GM23338 (cell line): ENCODE data around the gene ARL8B. TPM values are rescaled to one million over a fixed set of nuclear protein-coding genes. Genes with fewer than 3 reads are reported as not detected.
A peak's percentile ranks its signal among the peaks of the same experiment; 100 is the strongest.

ENCODE experiments used
- ATAC-seq: fragments of 200-7000 bp; cut with Tn5 transposase; 3 replicates; pipeline ENCODE4 v1.9.1; 2020
- DNase-seq: peaks from one replicate; pipeline ENCODE4 v3.0.0-alpha.2; 2015; ENCODE audit warnings: low spot score
- H2AFZ ChIP-seq: fragments of 200-600 bp; sonication (generic); 2 replicates; pipeline ENCODE4 v1.8.0; 2016; ENCODE audit warnings: antibody characterized with exemption, mild to moderate bottlenecking, moderate library complexity
- H3F3A ChIP-seq: fragments of 200-600 bp; sonication (generic); replicated peaks from 2 replicates; pipeline ENCODE4 v1.8.0; 2017; ENCODE audit warnings: antibody characterized with exemption, mixed run types, low read depth
- H3K27ac ChIP-seq: fragments of 200-600 bp; sonication (generic); 2 replicates; pipeline ENCODE4 v1.6.1; 2016; ENCODE audit warnings: low read depth
- H3K27me3 ChIP-seq: fragments of 200-600 bp; sonication (generic); 2 replicates; pipeline ENCODE4 v1.8.0; 2016; ENCODE audit warnings: mild to moderate bottlenecking, mixed run types, moderate library complexity; ENCODE audit not compliant: insufficient read depth
- H3K36me3 ChIP-seq: fragments of 200-600 bp; sonication (generic); 2 replicates; pipeline ENCODE4 v1.8.0; 2016; ENCODE audit warnings: mild to moderate bottlenecking; ENCODE audit not compliant: insufficient read depth
- H3K4me1 ChIP-seq: fragments of 200-600 bp; sonication (generic); 2 replicates; pipeline ENCODE4 v1.8.0; 2016; ENCODE audit warnings: mild to moderate bottlenecking, moderate library complexity; ENCODE audit not compliant: insufficient read depth
- H3K4me2 ChIP-seq: fragments of 200-600 bp; sonication (generic); 2 replicates; pipeline ENCODE4 v1.7.1; 2017; ENCODE audit warnings: mixed run types
- H3K4me3 ChIP-seq: fragments of 200-600 bp; sonication (generic); 2 replicates; pipeline ENCODE4 v1.6.1; 2016; ENCODE audit warnings: mixed run types
- H3K79me2 ChIP-seq: fragments of 200-600 bp; sonication (generic); replicated peaks from 2 replicates; pipeline ENCODE4 v1.8.0; 2017; ENCODE audit warnings: mild to moderate bottlenecking; ENCODE audit not compliant: insufficient read depth
- H3K9me2 ChIP-seq: fragments of 200-600 bp; sonication (generic); 2 replicates; pipeline ENCODE4 v1.8.0; 2017; ENCODE audit not compliant: insufficient read depth
- H4K20me1 ChIP-seq: fragments of 200-600 bp; sonication (generic); replicated peaks from 2 replicates; pipeline ENCODE4 v1.8.0; 2017; ENCODE audit warnings: mild to moderate bottlenecking; ENCODE audit not compliant: insufficient read depth
- H3K27ac Mint-ChIP-seq: 2 replicates; pipeline ENCODE4 v1.8.0; 2020; ENCODE audit warnings: inconsistent platforms, mild to moderate bottlenecking, moderate library complexity, mixed read lengths
- H3K27me3 Mint-ChIP-seq: 3 replicates; pipeline ENCODE4 v1.8.0; 2022; ENCODE audit warnings: low read depth, mild to moderate bottlenecking, moderate library complexity, mixed read lengths, inconsistent platforms; ENCODE audit not compliant: insufficient read depth, poor library complexity
- H3K36me3 Mint-ChIP-seq: 3 replicates; pipeline ENCODE4 v1.8.0; 2021; ENCODE audit warnings: low read depth, mild to moderate bottlenecking, inconsistent platforms, moderate library complexity, mixed read lengths
- H3K4me1 Mint-ChIP-seq: 3 replicates; pipeline ENCODE4 v1.8.0; 2020; ENCODE audit warnings: mild to moderate bottlenecking, inconsistent platforms, mixed read lengths
- H3K4me3 Mint-ChIP-seq: 3 replicates; pipeline ENCODE4 v1.8.0; 2021; ENCODE audit warnings: moderate library complexity, mild to moderate bottlenecking, inconsistent platforms, mixed read lengths
- H3K9me3 Mint-ChIP-seq: 3 replicates; pipeline ENCODE4 v1.8.0; 2020; ENCODE audit warnings: moderate library complexity, mild to moderate bottlenecking, inconsistent platforms, mixed read lengths
- CREB1 ChIP-seq: fragments of 250-450 bp; sonication (Bioruptor Pico); IDR thresholded peaks from 2 replicates; pipeline ENCODE4 v1.5.0; 2020; ENCODE audit warnings: low read depth, mild to moderate bottlenecking, moderate library complexity
- CTCF ChIP-seq, 2 experiments: fragments of 200-600 bp in 1 of 2; sonication (generic) in 1 of 2; conservative IDR thresholded peaks; 2 replicates each; pipeline versions ENCODE4 v1.5.1 to v1.6.1; 2016 to 2017; ENCODE audit warnings: antibody characterized with exemption in 2 of 2, low read depth in 2 of 2, mild to moderate bottlenecking in 2 of 2, moderate library complexity in 1 of 2
- EZH2phosphoT487 ChIP-seq: fragments of 200-600 bp; sonication (generic); IDR thresholded peaks from one replicate; pipeline ENCODE4 v1.8.1; 2018; ENCODE audit warnings: antibody characterized with exemption; ENCODE audit not compliant: unreplicated experiment
- JUNB ChIP-seq: IDR thresholded peaks from one replicate; pipeline ENCODE4 v1.6.1; 2016; ENCODE audit warnings: antibody characterized with exemption; ENCODE audit not compliant: unreplicated experiment
- NANOG ChIP-seq: IDR thresholded peaks from 2 replicates; pipeline ENCODE4 v1.6.1; 2016; ENCODE audit warnings: antibody characterized with exemption, borderline replicate concordance
- REST ChIP-seq: IDR thresholded peaks from one replicate; pipeline ENCODE4 v1.6.1; 2018; ENCODE audit warnings: antibody characterized with exemption; ENCODE audit not compliant: unreplicated experiment
- STAT1 ChIP-seq: IDR thresholded peaks from one replicate; pipeline ENCODE4 v1.6.1; 2016; ENCODE audit warnings: antibody characterized with exemption; ENCODE audit not compliant: unreplicated experiment
- ZNF114 ChIP-seq: fragments of 250-450 bp; sonication (Bioruptor Pico); IDR thresholded peaks from 2 replicates; pipeline ENCODE4 v1.5.0; 2020; ENCODE audit warnings: mild to moderate bottlenecking, moderate library complexity
- ZNF331 ChIP-seq: fragments of 250-450 bp; sonication (Bioruptor Pico); IDR thresholded peaks from 2 replicates; pipeline ENCODE4 v1.5.0; 2020; ENCODE audit warnings: low read depth, mild to moderate bottlenecking, moderate library complexity
- polyA plus RNA-seq: library from polyadenylated mRNA; unstranded; fragments of >200 nt; fragmentation: Nextera tagmentation; extraction: Ambion mirVana; gene quantifications from 2 replicates; pipeline ENCODE4 v1.2.1, GENCODE V29; 2016
- total RNA-seq: library from RNA; depleted of rRNA; stranded (reverse); fragments of >200 nt; shearing (Covaris generic); gene quantifications from 2 replicates; pipeline ENCODE4 v1.2.3, GENCODE V29; 2014

Gene ARL8B
- total and polyA plus RNA-seq, 2 experiments from 2014 or later = 25.5 to 40.8 TPM

- Histone ChIP-seq H4K20me1 (no peaks in the 10 kb centered on the region), H3K4me3 (no peak overlapping the region), H3K36me3 (peaks cover 27% of the 10 kb centered on the region), H3K4me1 (peaks cover 10% of the 10 kb centered on the region; the same call in 1 of the 2 replicates), H3K4me2 (peak overlapping the region; percentile 37; the same call in 1 of the 2 replicates), H3K27ac (peak overlapping the region; percentile 78; the same call in 1 of the 2 replicates), H3K27me3 (no peaks in the 10 kb centered on the region), H3F3A (no peaks in the 10 kb centered on the region), H3K79me2 (no peaks in the 10 kb centered on the region), H2AFZ (no peak overlapping the region), H3K9me2 (no peaks in the 10 kb centered on the region)
- H3K4me3 Mint-ChIP-seq = peak overlapping the region; percentile 19; the same call in 2 of the 3 replicates
- H3K27ac Mint-ChIP-seq = peak overlapping the region; percentile 92
- H3K27me3 Mint-ChIP-seq = peaks cover 7% of the 10 kb centered on the region
- H3K36me3 Mint-ChIP-seq = peaks cover 93% of the 10 kb centered on the region
- TF ChIP-seq STAT1 = no peak
- TF ChIP-seq ZNF331 (CRISPR knock-in tag) = no peak
- TF ChIP-seq NANOG = no peak
- TF ChIP-seq REST = no peak
- TF ChIP-seq CREB1 = no peak
- no peak for TF ChIP-seq CTCF (conservative IDR thresholded peaks at IDR 0.05; ENCODE audit: low read depth in 2 of 2)
- TF ChIP-seq JUNB = no peak
- no peak for TF ChIP-seq EZH2phosphoT487
- no peak for TF ChIP-seq ZNF114 (CRISPR knock-in tag)
- H3K9me3 Mint-ChIP-seq = no peaks in the 10 kb centered on the region; the same call in 2 of the 3 replicates
- ATAC-seq (peak; percentile 70), DNase-seq (peak; percentile 43)
- peaks cover 56% of the 10 kb centered on the region for H3K4me1 Mint-ChIP-seq
Measured at GRCh38 chr3:5212628-5213573, 90.8 kb downstream of the ARL8B start.
